Measurements from ENCODE around the gene CNKSR2.
A peak's percentile ranks its signal among the peaks of the same experiment; 100 is the strongest.
"Not testable (repeated sequence)": the region's sequence is repeated elsewhere in the genome, so short reads cannot be mapped to it uniquely, and the experiment has no call there.

Gene CNKSR2

DNA sequence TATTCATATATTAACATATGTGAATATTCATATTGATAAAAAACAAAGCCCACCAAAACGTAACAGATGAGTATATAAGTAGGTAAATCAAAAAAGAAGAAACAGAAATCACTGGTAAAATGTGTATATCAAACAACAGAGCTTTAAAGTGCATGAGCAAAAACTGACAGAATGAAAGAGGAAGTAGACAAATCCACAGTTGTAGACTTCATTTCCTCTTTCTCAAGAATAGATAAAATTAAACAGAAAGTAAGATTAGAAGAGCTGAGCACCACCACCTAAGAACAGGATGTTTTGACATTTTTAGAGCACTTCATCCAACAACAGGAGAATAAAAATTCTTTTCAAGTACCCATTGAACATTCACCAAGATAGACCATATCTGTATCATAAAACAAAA lies 64.6 kb downstream of the CNKSR2 start:
- DNase-seq (ENCODE audit: low read depth in 2 of 2), result no peak

DNA sequence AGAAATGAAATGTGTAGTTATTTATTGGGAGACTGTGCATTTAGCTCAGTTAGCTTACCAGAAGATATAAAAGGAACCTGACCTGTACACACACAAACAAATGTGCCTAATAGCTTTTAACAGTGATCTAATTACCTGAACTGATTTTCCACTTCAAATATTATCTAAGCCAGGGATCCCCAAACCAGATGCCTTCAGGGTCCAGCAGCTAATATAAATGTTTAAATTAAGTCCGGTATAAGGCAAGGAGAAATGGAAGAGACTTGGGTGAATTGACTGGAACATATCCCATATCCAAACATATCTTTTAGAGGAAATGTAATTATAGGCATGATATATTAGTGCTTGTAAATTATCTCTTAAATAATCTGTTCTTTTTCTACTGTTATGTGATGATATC lies 66.7 kb downstream of the CNKSR2 start:
- DNase-seq (ENCODE audit: low read depth in 2 of 2), result no peak

DNA sequence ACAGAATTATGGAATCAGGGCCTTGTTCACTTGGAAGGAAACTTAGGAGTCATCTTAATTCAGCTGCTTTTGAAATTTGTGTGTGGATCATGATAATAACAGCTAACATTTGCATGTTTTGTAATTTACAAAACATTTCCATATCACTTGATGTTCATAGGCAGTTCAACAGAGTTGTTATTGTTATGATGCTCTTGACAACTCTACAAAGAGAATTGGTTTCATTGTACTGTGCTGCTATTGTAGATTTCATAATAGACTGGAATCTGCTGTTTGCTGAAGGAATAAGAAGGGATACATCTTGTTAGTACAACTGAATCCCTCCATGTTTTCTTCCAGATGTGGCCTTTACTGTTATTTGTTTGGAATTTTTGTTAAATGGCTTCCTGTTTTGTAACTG lies 83.5 kb downstream of the CNKSR2 start:
- DNase-seq (ENCODE audit: low read depth in 2 of 2), result no peak

DNA sequence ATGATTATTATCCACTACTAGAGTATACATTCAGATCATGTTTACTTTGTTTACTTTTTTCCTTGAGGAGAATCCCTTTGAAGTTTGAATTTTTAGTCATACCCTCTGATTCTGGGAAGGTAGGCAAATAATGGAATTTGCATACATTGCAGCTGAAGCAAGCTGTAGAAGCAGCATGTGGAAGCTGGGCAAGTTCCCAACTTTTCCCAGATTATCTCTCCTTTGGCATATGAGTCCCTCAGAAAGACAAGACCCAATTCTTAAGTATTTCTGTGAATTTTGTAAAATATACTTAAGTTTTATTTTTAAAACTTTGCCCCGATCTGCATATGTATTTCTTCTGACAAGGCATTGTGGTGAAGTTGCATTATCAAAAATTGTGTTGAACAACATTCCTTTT lies 94.9 kb downstream of the CNKSR2 start:
- DNase-seq (ENCODE audit: low read depth in 2 of 2), result no peak

DNA sequence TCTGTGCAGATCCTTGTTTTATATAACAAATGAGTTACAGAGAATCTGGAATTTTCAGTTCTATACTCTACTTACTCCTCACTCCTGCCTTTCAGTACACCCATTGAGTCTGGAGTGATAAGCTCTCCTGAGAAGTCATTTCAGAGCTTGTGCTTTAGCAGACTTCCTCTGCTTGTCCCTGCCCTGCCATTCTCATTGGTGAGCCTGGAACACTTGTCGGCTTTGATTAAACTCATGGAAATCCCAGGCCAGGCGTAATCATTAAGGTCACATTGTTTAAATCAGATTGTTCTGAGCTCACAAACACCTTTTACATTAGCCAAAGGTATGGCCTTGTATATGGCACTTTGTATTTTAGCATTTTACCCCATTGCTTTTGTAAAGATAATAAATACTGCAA lies 102.7 kb downstream of the CNKSR2 start:
- DNase-seq (ENCODE audit: low read depth in 2 of 2), result no peak

DNA sequence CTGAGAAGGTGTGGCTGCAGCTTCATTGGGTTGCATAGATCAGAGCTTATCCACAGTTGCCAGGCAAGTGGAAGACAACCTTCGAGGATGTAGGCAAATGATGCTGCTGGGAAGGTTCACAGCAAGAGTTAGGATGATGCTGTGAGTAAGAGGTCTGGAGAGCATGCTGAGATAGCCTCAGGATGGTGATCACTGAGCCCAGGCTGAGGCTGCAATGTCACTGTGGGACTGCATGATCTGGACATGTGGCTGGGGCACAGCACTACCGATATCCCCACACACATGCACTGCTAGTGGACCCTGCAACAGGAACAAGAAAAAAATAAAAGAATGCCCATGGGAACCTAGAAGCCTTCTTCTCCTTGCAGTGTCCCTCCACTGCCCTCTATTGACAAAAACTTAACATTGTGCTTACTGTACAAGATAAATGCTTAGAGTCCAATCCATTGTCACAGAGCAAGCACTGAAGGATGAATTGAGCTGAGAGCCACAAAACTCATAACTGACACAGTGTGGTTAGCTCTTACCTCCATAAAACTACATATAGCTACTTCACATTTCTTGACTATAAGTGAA lies 105.6 kb downstream of the CNKSR2 start:
- peak; percentile 18 to 19 for DNase-seq (ENCODE audit: low read depth in 2 of 2)

DNA sequence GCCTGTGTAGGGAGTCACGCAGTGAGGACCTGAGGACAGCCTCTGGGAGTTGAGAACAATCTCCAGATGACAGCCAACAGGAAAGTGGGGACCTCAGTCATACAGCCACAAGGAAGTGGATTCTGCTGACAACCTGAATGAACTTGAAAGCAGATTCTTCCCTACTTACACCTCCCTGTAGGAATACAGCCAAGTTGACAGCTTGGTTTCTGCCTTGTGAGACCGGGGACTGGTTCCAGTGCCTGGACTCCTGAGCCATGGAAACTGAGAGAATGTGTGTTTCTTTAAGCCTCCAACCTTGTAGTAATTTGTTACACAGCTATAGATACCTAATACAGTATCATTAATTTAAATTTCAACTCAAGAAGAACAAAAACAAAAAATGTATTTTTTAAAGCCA lies 107.5 kb downstream of the CNKSR2 start:
- DNase-seq (ENCODE audit: low read depth in 2 of 2), result no peak

DNA sequence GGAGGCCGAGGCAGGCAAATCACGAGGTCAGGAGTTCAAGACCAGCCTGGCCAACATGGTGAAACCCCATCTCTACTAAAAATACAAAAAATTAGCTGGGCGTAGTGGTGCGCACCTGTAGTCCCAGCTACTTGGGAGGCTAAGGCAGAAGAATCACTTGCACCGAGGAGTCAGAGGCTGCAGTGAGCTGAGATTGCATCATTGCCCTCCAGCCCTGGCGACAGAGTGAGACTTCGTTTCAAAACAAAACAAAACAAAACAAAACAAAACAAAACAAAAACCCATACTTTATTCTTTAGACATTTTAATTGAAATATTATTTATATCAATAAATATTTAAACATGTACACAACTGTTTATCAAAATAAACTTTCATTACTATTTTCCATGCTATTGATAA lies 109.8 kb downstream of the CNKSR2 start:
- not testable (repeated sequence) for DNase-seq (ENCODE audit: low read depth in 2 of 2)

DNA sequence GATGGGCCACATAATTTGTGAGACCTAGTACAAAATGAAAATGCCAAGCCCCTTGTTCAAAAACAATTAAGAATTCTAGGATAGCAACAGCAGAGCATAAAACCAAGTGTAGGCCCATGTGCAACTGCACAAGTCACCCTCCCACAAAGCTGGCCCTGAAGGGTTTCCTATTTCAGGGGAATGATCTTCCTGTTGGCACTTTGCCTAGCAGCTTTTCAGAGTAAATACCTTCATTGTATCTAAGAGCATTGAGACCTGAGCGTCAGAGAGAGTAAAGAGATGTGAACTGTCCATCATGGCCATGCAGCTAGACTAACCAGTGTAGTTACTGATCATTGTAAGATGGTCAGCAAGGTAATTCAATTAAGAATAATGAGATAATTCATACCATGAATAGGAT lies 113.6 kb downstream of the CNKSR2 start:
- DNase-seq (ENCODE audit: low read depth in 2 of 2), result no peak

DNA sequence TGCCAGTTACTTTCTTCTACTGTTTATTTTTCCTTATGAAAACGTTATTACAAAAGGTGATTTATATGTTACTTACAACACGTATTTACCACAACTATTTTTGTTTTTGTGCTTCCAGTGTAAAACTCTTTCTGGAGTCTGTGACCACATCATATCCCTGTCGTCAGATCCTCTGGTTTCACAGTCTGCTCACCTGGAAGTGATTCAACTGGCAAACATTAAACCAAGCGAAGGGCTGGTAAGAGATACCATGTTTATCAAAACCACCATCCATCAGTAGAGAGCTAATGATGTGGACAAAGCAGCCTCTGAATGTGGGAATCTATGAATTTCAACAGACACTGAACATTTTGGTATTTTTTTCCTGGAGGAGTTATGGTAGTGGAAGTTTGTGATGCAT lies 116.1 kb downstream of the CNKSR2 start:
- DNase-seq (ENCODE audit: low read depth in 2 of 2), result no peak

DNA sequence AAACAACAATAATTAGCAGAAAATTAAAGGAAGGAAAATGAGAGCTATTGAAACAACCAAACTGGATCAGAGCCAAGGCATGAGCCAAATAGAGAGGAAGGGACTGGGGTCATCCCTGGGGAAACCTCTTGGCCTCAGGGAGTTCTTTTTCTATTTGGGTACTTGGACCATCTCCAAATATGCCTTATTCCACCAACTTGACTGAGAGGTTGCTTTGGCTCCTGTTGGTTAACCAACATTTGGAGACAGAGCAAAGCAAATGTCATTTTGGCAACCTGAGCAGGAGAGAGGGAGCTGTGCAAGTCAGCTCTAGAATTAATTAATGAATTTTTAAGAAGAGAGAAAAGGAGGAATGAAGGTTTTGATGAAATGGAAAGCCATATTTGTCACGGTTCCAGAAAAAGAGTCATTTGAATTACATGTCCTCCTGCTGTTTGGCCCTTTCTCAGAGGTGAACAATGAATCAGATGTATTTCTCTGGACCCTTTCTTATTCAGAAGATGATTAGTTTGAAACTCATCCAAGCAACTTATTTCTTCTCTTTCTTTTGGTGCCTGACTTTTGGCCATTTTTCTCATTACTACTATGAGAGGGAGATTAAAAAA lies 119.1 kb downstream of the CNKSR2 start:
- DNase-seq (ENCODE audit: low read depth in 2 of 2), result peak in 1 of 2 experiments; percentile 6

DNA sequence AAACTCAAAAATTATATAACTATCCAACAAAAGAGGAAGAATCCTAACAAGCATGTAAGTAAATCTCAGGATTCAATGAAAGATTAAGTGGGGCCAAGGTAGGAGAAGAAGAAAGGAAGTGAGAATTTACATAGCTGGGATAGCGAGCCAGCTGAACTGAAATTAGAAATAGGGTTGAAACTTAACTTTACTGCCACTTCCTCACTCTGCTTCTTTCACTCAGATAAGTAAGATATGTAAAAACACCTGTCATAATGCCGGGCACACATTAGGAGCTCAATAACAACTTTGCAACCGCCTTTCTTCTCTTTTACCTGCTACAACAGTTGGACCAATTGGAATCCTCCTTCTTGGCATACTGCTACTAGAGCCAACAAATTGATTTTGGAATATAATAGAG lies 129.4 kb downstream of the CNKSR2 start:
- no peak for DNase-seq (ENCODE audit: low read depth in 2 of 2)

DNA sequence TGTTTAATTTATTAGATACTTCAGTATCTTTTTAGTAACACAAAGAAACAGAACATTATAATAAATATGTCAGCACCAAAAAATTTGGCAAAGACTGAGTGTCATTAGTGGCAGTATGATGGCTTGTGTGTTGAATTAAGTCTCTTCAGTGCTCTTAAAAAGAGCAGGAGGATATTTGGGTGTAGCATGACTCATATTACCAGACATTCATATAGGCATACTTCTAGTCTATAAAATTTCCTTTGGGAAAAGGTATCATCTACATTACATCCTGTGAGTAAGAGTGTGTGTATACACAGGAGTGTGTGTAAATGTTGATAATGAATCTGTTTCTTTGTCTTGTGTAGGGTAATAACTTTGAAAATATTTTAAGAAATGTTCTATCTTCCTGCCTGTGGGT lies 135.7 kb downstream of the CNKSR2 start:
- peak; percentile 67 to 71 for DNase-seq (ENCODE audit: low read depth in 2 of 2)

DNA sequence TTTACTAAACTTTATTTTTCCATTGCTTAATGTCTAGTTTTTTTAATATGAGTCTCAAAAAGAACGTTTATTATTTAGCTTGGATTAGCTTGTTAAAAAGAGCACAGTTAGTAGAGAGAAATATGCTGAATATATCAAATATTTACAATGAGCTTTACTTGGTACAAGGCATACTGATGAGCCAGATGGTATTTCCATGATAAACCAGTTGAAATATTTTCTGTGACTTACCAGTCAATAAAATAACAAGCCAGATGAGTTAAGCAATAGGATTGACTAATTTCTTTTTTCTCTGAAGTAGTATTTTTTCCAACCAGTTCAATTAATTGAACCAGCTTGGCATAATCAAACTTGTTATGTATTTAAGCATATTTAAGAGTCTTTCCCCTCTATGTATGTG lies 149.8 kb downstream of the CNKSR2 start:
- no peak for DNase-seq (ENCODE audit: low read depth in 2 of 2)

DNA sequence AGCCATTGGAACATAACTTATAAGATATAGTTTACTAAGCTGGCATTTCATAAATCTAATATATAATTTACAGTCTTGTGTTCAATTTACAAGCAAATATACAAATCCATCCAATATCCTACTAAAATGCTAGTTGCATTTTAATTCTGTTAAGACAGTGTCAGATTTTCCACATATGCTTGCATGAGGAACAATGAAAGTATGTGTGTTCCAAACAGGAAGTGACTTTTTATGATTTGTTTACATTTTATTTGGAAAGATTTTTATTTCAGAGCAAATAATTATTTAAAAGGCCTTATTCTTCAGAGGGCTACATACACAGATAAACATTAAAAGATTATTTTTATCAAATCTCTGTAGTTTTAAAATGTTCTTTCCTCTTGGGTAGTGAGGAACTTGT lies 153.9 kb downstream of the CNKSR2 start:
- DNase-seq (ENCODE audit: low read depth in 2 of 2), result no peak

DNA sequence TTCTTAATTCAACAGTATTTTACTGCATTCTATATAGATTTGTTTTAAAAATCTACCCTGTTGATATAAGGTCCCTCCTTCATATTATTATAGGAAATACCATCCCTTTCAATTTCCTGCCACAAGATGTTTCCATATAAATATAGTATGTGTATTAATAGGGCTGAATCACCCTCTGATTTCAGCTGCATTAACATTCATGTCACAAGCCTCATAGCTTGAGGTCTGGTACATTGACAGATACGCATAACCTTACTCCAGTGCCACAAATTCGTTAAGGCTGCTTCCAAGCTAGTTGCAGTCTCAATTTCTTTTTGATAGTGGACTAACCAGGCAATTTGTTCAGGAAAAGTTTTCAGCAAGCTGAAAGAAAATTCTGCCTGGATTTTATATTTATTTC lies 155.6 kb downstream of the CNKSR2 start:
- peak in 1 of 2 experiments; percentile 4 for DNase-seq (ENCODE audit: low read depth in 2 of 2)

DNA sequence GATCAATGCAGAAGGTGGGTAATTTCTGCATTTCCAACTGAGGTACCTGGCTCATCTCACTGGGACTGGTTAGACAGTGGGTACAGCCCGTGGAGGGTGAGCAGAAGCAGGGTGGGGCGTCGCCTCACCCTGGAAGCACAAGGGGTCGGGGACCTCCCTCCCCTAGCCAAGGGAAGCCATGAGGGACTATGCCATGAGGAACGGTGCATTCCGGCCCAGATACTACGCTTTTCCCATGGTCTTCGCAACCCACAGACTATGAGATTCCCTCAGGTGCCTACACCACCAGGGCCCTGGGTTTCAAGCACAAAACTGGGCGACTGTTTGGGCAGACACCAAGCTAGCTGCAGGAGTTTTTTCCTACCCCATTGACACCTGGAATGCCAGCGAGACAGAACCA lies 170.4 kb downstream of the CNKSR2 start:
- DNase-seq (ENCODE audit: low read depth in 2 of 2), result not testable (repeated sequence)

DNA sequence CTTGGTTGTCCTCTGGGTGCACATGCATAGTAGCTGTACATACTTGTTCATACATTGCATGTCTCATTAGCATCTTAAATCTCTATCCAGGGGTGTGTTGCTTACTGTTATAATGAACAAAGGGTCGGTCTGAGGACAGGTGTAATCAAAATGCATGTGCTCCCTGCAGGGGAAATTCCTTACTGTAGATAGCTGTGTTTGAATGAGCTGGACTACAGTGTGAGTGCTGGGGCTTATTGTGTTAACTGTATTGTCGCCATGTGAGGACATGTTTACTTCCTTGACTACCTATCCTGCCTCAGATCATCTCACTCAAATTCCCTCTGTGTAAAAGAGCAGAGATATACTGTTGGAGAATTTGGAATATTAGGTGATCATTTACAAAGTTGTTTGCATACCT lies 185.2 kb downstream of the CNKSR2 start:
- no peak for DNase-seq (ENCODE audit: low read depth in 2 of 2)

DNA sequence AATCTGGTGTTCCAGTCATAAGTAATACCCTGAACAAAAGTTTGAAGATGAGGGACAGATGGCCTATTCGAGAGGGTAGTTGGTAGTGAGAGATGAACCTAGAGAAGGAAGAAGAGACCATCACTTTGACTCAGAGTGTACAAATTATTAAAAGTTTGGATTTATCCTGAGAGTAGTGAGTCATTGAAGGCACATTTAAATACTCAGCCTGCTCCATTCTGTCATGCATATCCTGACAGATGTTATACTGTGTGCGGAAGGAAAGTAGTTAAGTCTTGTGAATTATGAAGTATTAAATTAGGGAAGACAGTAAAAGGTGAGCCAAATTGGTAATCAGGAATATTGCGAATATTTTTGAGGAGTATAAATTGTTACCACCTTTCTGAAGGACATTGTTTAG lies 190.8 kb downstream of the CNKSR2 start:
- DNase-seq (ENCODE audit: low read depth in 2 of 2), result no peak

DNA sequence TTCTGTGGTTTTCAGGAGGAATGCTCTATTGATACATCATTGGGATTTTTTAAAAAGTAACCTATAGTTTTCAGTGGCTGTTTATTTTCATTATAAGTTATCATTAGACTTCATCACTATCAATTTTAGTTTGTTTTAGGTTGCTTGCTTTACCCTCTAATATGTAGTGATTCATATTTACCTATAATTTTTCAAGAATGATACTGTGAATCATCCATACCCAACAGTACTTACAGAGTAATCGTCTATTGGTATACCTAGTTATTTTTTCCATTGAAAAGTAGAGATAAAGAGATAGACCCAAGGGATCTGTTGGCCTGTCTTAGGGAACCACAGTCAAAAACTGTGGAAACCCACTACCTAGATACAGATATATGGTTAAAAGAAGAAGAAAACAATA lies 200.6 kb downstream of the CNKSR2 start:
- DNase-seq (ENCODE audit: low read depth in 2 of 2), result no peak

DNA sequence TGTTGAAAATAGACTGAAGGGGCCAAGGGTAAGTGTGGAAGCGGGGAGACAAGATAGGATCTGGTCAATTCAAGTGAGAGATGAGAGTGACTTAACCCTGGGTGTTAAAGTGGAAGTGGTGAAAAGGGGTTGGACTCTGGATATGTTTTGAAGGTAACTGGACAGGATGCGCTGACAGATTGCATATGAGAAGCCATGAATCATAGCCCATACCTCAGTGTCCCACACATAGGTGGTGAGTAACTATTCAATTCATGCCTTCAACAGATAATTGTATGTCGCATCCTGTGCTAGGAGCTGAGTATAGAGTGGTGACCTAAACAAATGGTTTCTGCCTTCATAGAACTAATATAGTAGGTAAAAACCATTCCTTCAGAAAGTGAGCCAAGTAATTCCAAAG lies 207.3 kb downstream of the CNKSR2 start:
- DNase-seq (ENCODE audit: low read depth in 2 of 2), result no peak

DNA sequence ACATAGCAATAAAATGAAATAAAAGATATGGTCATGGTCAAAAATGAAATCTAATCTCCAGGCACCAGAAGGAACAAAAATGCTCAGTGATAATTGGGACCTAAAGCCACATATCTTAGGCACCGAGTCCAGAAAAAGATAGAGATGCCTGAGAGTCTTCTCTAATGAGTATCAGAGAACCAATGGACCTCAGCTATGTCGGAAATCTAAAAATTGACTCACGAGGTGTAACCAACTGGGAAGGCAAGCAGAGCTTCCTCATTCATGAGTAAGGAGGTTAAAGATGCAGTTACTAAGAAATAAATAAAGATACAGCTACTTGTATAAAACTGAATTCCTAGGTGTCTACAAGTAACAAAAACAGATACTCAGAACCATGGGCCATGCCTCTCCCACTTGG lies 211.8 kb downstream of the CNKSR2 start:
- no peak for DNase-seq (ENCODE audit: low read depth in 2 of 2)

DNA sequence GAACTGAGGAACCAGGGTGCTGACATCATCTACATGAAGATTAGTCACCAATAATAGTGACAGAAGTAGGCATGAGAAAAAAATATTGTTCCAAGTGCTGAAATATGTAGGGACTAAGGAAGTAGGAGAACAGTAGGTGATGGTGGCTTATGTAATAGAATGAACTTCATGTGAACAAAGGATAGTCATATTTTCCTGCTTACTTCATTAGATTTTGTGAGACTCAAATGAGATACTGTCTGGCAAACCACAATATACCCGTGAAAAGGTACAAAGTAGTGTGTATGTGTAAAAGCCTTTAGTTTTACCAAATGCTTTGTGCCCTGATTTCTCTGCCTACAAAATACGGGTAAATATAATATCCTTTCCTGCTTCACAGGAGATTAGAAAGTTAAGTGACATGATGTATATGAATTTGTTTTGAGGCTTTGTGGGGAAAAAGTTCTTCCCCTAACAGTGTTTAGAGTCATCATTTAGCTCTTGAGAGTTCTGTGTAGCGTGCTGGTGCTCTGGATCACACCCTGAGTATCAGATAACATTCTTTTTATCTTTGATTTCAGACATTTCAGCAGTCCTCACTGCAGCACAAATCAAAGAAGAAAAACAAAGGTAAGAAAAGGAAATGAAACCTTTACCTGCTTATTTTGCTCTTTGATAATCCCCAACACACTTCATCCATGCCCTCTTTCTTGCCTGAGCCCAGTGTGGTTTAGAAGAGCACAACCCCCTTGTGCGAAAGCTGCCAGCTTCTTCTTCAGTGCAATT lies 216.0 kb downstream of the CNKSR2 start:
- DNase-seq (ENCODE audit: low read depth in 2 of 2), result no peak
